ENCODE measurements around the gene HSD11B2.

The HSD11B2 gene

GRCh38 chr16:67405336-67405735, 25.6 kb upstream of the HSD11B2 start:
- no peak for TF ChIP-seq CTCF (IDR thresholded peaks at IDR 0.05; ENCODE audit: insufficient read depth, low read length, missing control alignments)
- no peak overlapping the region for H3K4me3 ChIP-seq (ENCODE audit: low read depth, low read length)
- ChIA-PET CTCF (interaction anchor here (4.6 to 5.4 kb wide), 2 partner anchors 12 to 21 kb away, joined by 32 to 38 read pairs; partner anchors contain the start of gene ZDHHC1), POLR2A (no interaction called here)
- no peak for DNase-seq (ENCODE audit: low read depth, low spot score)

- DNase-seq (ENCODE audit: low read depth, low spot score): peak; percentile 47
- CTCF ChIA-PET: interaction anchor here (4.6 to 5.4 kb wide), 2 partner anchors 11 to 20 kb away, joined by 32 to 38 read pairs; partner anchors contain the start of gene ZDHHC1
- no peak overlapping the region for H3K4me3 ChIP-seq (ENCODE audit: low read depth, low read length)
- TF ChIP-seq CTCF (IDR thresholded peaks at IDR 0.05; ENCODE audit: insufficient read depth, low read length, missing control alignments): no peak
- POLR2A ChIA-PET: no interaction called here
Measured at GRCh38 chr16:67406111-67406971, 24.6 kb upstream of the HSD11B2 start.

GRCh38 chr16:67407176-67407787, 23.6 kb upstream of the HSD11B2 start:
- CTCF ChIA-PET: interaction anchor here (1.0 to 5.4 kb wide), 6 partner anchors 8 to 147 kb away, joined by 3 to 38 read pairs (median 6); partner anchors contain the start of genes TPPP3 and ZDHHC1
- DNase-seq (ENCODE audit: low read depth, low spot score): no peak
- POLR2A ChIA-PET: no interaction called here
- TF ChIP-seq CTCF (IDR thresholded peaks at IDR 0.05; ENCODE audit: insufficient read depth, low read length, missing control alignments): no peak
- no peak overlapping the region for H3K4me3 ChIP-seq (ENCODE audit: low read depth, low read length)

GRCh38 chr16:67407788-67408452, 23.0 kb upstream of the HSD11B2 start:
- TF ChIP-seq CTCF (IDR thresholded peaks at IDR 0.05; ENCODE audit: insufficient read depth, low read length, missing control alignments): no peak
- no peak overlapping the region for H3K4me3 ChIP-seq (ENCODE audit: low read depth, low read length)
- no peak for DNase-seq (ENCODE audit: low read depth, low spot score)
- CTCF ChIA-PET: interaction anchor here (1.0 to 5.4 kb wide), 7 partner anchors 9 to 147 kb away, joined by 3 to 38 read pairs (median 4); partner anchors contain the start of genes TPPP3 and ZDHHC1
- POLR2A ChIA-PET: no interaction called here

- ChIA-PET CTCF (interaction anchor here (1.2 kb wide), 1 partner anchor 12 kb away, joined by 3 read pairs; no protein-coding TSS in a partner anchor), POLR2A (no interaction called here)
- TF ChIP-seq CTCF (IDR thresholded peaks at IDR 0.05; ENCODE audit: insufficient read depth, low read length, missing control alignments): no peak
- DNase-seq (ENCODE audit: low read depth, low spot score): no peak
- H3K4me3 ChIP-seq (ENCODE audit: low read depth, low read length): no peak overlapping the region
Measured at GRCh38 chr16:67409631-67410030, 21.3 kb upstream of the HSD11B2 start.

Data from AG04449 (cell line).